HUES48 (cell line): ENCODE data around the gene TANC1.

ENCODE experiments used
- H3K27ac ChIP-seq: one replicate; pipeline ENCODE4 v1.7.0; 2013; ENCODE audit warnings: low read depth, low read length, inconsistent platforms
- H3K27me3 ChIP-seq: 2 replicates; pipeline ENCODE4 v1.6.1; 2013; ENCODE audit warnings: mild to moderate bottlenecking, low read length; ENCODE audit not compliant: control insufficient read depth, insufficient read depth
- H3K36me3 ChIP-seq: 2 replicates; pipeline ENCODE4 v1.6.1; 2013; ENCODE audit warnings: low read length; ENCODE audit not compliant: control insufficient read depth, insufficient read depth
- H3K4me1 ChIP-seq: 2 replicates; pipeline ENCODE4 v1.6.1; 2013; ENCODE audit warnings: mild to moderate bottlenecking, low read length; ENCODE audit not compliant: control insufficient read depth, insufficient read depth
- H3K4me3 ChIP-seq: 2 replicates; pipeline ENCODE4 v1.5.1; 2013; ENCODE audit warnings: mild to moderate bottlenecking, low read depth, low read length
- H3K9ac ChIP-seq: 2 replicates; pipeline ENCODE4 v1.6.1; 2013; ENCODE audit warnings: mild to moderate bottlenecking, low read depth, low read length, moderate library complexity
- H3K9me3 ChIP-seq: 2 replicates; pipeline ENCODE4 v1.6.1; 2013; ENCODE audit warnings: low read length; ENCODE audit not compliant: control insufficient read depth, insufficient read depth

The TANC1 gene

DNA sequence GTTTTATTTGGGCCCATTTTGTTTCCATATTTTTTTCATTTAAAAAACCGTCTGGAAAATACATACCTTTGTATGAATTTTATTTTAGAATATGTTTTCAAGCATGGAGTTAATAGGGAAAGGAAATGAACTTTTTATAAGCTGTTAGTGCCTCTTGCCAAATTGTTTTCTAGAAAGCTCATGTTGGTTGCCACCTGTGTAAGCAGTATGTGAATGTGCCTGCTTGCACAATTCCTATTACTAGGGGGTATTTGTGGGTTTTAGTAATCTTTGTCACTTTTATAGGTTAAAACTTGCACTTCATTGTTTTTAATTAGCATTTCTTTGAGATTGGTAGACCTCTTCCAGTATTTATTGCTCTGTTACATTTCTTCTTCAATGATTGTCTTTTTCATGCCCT is 107.3 kb downstream of the TANC1 start:
- Histone ChIP-seq H3K9ac (no peak overlapping the region), H3K4me3 (no peak overlapping the region), H3K4me1 (0 out of 2 replicates have a peak, but pooled peaks cover 3% of the 10 kb centered on the region), H3K27ac (no peak overlapping the region), H3K36me3 (no peaks in the 10 kb centered on the region), H3K27me3 (no peaks in the 10 kb centered on the region), H3K9me3 (no peaks in the 10 kb centered on the region)

DNA sequence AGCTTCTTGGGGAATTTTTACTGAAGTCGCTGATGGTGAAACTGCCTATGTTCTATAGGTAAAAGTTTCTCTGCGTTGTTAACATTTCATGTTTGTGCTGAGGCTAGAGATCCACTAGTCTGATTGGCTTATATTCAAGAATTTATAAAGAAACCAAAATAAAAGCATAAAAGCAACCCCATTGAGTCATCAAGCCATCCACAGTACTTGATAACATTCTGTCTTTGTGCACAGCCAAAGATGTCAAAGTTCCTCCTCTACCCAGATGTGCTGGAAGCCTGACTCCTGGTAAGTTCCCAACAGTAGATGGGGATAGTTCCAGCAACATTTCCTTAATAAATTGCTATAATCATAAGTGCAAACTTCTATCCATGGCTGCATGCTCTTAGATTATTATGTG is 107.8 kb downstream of the TANC1 start:
- Histone ChIP-seq H3K4me3 (no peak overlapping the region), H3K36me3 (no peaks in the 10 kb centered on the region), H3K4me1 (no peaks in the 10 kb centered on the region), H3K27me3 (no peaks in the 10 kb centered on the region), H3K9ac (no peak overlapping the region), H3K27ac (no peak overlapping the region), H3K9me3 (no peaks in the 10 kb centered on the region)

DNA sequence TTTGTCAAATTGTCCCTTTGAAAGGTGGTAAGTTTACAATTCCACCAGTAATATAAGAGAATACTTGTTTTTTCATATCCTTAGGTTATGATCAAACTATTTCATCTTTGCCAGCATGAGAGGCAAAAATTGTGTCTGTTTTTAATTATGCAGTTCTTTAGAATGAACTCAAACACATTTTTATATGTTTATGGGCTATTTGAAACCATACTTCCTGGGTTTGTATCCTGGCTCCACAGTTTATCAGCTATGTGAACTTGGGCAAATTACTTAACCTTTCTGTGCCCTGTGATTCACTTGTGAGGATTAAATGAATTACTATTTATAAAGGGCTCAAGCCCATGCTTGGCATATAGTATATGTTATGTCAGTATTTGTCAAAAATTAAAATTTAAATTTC is 109.4 kb downstream of the TANC1 start:
- Histone ChIP-seq H3K27ac (no peak overlapping the region), H3K9me3 (no peaks in the 10 kb centered on the region), H3K36me3 (no peaks in the 10 kb centered on the region), H3K4me1 (no peaks in the 10 kb centered on the region), H3K27me3 (no peaks in the 10 kb centered on the region), H3K9ac (no peak overlapping the region), H3K4me3 (no peak overlapping the region)

DNA sequence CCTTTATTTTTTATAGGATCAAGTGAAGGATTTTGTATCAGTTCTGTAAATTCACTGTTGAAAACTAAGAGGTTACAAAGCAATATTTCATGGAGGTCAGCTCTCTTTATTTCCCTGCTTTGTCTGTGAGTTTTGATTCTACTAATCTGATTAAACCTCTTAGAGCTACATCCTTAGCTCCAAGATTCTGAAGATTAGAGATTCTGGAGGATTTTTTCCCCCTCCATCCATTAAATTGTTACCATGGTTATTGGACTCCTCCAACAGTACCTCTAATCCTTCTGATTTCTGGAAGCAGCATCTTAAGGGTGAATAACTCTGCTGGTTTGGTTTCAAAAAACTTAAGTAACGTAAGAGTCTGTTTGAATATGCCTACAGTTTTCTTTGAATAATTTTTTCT is 110.0 kb downstream of the TANC1 start:
- no peak overlapping the region for H3K9ac ChIP-seq
- H3K27ac ChIP-seq: no peak overlapping the region
- H3K4me1 ChIP-seq: no peaks in the 10 kb centered on the region
- no peaks in the 10 kb centered on the region for H3K27me3 ChIP-seq
- no peak overlapping the region for H3K4me3 ChIP-seq
- no peaks in the 10 kb centered on the region for H3K9me3 ChIP-seq
- no peaks in the 10 kb centered on the region for H3K36me3 ChIP-seq

DNA sequence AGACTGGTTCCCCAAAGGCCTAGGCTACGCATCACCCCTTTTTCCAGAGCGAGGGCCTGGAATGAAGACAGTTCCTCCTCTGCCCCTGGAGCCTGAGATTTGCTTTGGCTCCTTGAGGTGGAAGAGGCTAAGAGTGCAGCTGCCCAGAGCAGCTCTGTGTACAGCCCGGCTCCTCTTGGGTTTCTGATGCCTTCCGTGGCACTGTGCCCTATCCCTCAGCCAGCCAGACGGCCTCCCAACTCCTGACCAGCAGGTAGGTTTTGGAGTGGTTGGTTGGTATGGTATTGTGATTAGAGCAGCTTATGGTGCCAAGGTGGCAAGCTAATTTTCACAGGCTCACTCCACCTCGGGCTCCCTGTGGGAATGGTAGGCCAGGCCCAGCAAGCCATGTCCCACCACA is 112.2 kb downstream of the TANC1 start:
- Histone ChIP-seq H3K27me3 (no peaks in the 10 kb centered on the region), H3K9me3 (no peaks in the 10 kb centered on the region), H3K4me3 (no peak overlapping the region), H3K4me1 (no peaks in the 10 kb centered on the region), H3K9ac (no peak overlapping the region), H3K36me3 (no peaks in the 10 kb centered on the region), H3K27ac (no peak overlapping the region)

DNA sequence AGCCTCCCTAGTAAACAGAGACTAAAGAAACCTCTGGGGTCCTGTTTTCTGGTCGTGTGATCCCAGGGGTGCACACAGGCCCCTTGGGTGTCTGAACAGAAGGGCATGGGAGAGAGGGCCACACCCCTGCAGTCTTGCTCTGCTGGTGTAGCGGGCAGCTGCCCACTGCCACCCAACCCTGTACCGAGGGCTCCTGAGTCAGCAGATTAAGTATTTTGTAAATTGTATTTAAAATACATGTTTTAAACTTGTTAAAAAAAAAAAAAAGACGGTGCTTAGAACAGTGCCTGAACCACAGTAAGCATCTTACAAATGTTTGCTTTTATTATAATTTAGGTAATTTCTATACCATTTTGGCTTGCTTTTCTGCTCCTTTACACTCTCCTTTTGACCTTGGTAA is 113.7 kb downstream of the TANC1 start:
- H3K36me3 ChIP-seq: no peaks in the 10 kb centered on the region
- no peaks in the 10 kb centered on the region for H3K4me1 ChIP-seq
- no peak overlapping the region for H3K4me3 ChIP-seq
- no peak overlapping the region for H3K9ac ChIP-seq
- no peaks in the 10 kb centered on the region for H3K9me3 ChIP-seq
- H3K27me3 ChIP-seq: no peaks in the 10 kb centered on the region
- no peak overlapping the region for H3K27ac ChIP-seq

DNA sequence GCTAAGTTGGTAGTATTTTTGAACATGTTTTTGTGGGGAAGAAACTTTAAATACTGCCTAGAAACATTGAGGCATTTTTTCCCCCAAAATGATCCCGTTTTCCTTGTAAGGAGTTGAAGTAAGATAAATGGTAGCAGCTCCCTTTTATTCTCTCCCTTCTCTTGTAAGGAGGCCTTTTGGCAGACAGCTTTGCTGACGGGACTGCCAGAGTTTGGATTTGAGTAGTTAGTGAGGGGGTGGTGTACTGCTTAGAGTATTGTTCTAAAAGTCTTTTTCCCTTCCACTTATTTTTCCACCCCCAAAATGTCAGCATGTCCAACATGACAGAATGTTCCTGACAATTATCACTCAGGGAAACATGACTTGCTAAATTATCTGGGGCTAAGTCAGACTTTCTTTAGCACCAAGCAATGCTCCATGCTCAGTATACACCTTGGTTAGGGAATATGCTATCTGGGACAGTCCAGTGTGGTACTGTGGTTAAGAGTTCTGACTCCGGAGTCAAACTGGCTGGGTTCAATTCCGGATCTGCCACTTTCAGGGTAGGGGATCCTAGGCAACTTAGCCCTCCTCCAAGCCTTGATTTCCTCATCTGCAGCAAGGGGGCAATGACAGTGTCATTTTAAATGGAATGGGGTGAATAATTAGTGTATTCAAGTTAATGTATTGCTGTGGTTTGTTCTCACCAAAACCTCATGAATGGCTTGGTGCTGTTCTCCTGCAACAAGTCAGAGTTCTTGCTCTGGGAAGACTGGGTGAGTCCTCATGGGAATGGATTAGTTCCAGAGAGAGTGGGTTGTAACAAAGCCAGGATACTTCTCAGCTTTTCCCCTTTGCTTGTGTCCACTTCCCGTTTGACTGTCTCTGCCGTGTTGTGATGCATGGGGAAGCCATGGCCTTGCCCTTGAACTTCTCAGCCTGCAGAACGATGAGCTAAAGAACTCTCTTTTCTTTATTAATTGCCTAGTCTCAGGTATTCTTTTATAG is 116.2 kb downstream of the TANC1 start:
- Histone ChIP-seq H3K4me3 (no peak overlapping the region), H3K9me3 (no peaks in the 10 kb centered on the region), H3K4me1 (no peaks in the 10 kb centered on the region), H3K36me3 (no peaks in the 10 kb centered on the region), H3K27me3 (no peaks in the 10 kb centered on the region), H3K27ac (no peak overlapping the region), H3K9ac (no peak overlapping the region)

DNA sequence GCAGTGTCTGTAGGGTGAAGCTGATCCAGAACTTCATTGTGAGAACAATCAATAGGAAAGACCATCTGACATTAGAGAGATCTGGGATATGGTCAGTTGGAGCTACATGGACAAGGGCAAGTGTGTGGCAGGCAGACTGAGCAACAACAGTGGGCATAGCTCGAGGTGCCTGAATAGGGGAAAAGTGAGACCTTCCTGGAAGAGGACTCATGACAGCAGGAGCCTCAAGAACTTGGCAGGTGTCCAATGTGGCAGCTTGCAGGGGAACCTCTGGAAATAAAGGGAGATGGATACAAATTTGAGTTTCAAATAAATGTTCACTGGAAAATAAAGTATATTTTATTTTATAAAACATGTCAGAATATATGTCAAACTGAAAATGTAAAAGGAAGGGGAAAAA is 117.9 kb downstream of the TANC1 start:
- Histone ChIP-seq H3K9ac (no peak overlapping the region), H3K4me1 (no peaks in the 10 kb centered on the region), H3K4me3 (no peak overlapping the region), H3K36me3 (no peaks in the 10 kb centered on the region), H3K27me3 (no peaks in the 10 kb centered on the region), H3K9me3 (no peaks in the 10 kb centered on the region), H3K27ac (no peak overlapping the region)

DNA sequence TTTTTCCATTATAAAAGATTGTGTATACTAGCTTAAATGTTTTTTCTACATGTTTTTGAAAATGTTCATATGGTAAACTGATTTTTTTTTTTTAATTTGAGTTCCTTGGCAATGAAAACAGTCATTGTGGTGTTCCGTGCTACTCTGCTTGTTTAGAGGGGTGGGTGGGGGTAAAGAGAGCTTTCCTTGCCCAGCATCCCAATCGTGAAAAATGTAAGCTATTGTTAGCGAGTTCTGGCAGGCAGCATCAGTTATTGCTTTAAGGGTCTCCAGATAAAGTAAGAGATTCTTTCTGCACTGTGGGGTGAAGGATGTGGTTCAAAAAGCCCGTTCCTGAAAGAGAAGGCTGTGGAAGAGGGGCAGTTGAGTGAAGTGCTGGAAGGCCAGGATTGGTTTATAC is 118.4 kb downstream of the TANC1 start:
- Histone ChIP-seq H3K4me3 (no peak overlapping the region), H3K9me3 (no peaks in the 10 kb centered on the region), H3K27me3 (no peaks in the 10 kb centered on the region), H3K36me3 (no peaks in the 10 kb centered on the region), H3K9ac (no peak overlapping the region), H3K27ac (no peak overlapping the region), H3K4me1 (no peaks in the 10 kb centered on the region)

DNA sequence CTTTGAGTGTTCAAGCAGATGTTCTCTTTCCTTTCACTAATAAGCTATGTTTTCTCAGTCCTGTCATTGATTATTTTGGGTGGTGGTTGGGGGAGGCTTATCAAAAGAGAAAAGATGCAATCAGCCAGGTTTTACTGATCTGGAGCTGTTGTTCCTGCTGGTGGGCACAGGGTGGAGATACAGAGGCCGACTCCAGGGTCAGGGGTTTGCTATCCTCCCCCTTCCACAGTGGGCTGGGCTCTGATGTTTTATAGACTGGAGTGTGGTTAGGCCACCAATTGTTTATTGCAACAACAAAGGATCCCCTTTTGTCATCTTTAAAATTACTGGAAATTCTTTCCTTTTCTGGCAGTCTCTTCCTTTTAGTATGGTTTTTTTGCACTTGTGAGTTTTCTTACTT is 120.5 kb downstream of the TANC1 start:
- Histone ChIP-seq H3K4me1 (no peaks in the 10 kb centered on the region), H3K4me3 (no peak overlapping the region), H3K27me3 (no peaks in the 10 kb centered on the region), H3K9ac (no peak overlapping the region), H3K36me3 (no peaks in the 10 kb centered on the region), H3K27ac (no peak overlapping the region), H3K9me3 (no peaks in the 10 kb centered on the region)

DNA sequence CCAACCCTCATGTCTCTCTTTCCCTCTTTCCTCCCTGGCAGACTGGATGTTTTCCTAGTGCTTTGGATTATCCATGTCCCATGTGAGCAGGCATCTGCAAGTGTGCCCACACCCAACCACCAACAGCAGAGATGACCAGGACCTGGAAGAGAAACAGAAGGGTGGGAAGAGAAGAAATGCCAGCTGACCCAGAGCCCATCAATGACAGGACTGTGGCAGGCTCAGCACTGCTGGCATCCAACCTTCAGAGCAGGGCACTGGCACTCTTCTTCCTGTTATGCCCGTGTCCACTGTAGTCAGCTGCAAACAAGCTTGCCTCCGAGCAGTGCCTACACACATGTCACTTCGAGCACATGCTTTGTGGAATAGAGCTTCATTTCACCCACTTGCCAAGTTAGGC is 121.1 kb downstream of the TANC1 start:
- H3K27me3 ChIP-seq: no peaks in the 10 kb centered on the region
- no peak overlapping the region for H3K4me3 ChIP-seq
- H3K4me1 ChIP-seq: no peaks in the 10 kb centered on the region
- H3K9ac ChIP-seq: no peak overlapping the region
- no peak overlapping the region for H3K27ac ChIP-seq
- H3K9me3 ChIP-seq: no peaks in the 10 kb centered on the region
- no peaks in the 10 kb centered on the region for H3K36me3 ChIP-seq
